ENCODE measurements around the gene EFCAB7. TPM values are rescaled to one million over a fixed set of nuclear protein-coding genes. Genes with fewer than 3 reads are reported as not detected.

The EFCAB7 gene
- total and polyA plus RNA-seq, 2 of the 8 experiments (the other 6 are each of a cell fraction or from before 2014, with no cell fraction given) = 1.1 to 3.1 TPM

DNA sequence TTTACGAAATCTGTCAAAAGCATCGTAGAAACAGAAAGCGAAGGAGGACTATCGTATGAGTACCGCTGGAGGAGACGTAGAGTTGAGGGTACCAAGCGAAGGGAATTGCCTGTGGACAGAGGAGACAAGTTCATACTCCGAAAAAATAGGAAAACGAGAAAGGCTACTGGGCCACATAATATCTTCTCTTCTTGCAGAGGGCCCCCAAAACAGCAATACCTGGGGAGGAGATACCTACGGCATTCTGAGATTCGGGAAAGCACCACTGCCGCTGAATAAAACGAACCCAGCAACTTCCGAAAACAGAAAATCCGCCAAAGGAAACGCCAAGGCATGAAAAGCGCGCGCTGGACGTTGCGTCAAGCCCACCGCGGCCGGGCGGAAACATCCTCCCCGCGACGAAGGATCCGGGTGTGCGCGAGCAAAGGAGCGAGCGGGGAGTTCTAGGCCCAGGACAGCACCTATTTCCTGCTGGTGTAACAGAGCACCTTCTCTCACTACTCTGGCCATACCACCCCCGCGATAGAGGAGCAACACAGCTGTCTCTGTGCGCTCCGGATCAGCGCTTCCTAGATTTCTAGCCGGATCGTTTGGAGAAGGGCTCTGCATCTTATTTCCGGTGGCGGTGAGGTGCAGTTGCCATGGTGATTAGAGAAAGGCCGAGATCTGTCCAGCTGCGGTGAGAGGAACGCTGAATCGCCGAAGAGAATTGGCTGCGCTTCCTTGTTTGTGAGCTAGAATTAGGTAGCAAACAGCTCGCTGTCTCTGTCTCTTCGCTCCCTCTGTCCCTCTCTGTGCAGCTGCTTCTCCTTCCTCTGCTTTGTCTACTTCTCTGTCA is at the start of gene EFCAB7, which contains the start of gene ITGB3BP (continued):
- peak; percentile 91 for TF ChIP-seq KDM4A (IDR thresholded peaks at IDR 0.05; ENCODE audit: low read depth, low read length, severe bottlenecking)
- TF ChIP-seq, protein P1, sequence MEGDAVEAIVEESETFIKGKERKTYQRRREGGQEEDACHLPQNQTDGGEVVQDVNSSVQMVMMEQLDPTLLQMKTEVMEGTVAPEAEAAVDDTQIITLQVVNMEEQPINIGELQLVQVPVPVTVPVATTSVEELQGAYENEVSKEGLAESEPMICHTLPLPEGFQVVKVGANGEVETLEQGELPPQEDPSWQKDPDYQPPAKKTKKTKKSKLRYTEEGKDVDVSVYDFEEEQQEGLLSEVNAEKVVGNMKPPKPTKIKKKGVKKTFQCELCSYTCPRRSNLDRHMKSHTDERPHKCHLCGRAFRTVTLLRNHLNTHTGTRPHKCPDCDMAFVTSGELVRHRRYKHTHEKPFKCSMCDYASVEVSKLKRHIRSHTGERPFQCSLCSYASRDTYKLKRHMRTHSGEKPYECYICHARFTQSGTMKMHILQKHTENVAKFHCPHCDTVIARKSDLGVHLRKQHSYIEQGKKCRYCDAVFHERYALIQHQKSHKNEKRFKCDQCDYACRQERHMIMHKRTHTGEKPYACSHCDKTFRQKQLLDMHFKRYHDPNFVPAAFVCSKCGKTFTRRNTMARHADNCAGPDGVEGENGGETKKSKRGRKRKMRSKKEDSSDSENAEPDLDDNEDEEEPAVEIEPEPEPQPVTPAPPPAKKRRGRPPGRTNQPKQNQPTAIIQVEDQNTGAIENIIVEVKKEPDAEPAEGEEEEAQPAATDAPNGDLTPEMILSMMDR (IDR thresholded peaks at IDR 0.05; ENCODE audit: control extremely low read depth in 1 of 3, insufficient read depth in 1 of 3, low read depth in 1 of 3, low read length in 3 of 3) = no peak
- no peak; the same call in 1 of the 2 replicates for TF ChIP-seq CHD2 (IDR thresholded peaks at IDR 0.05; ENCODE audit: low read length)
- no peak for TF ChIP-seq YY1 (IDR thresholded peaks at IDR 0.05; ENCODE audit: low read depth, low read length)
- TF ChIP-seq BCL11A (IDR thresholded peaks at IDR 0.05; ENCODE audit: low read depth in 2 of 2, low read length in 2 of 2) = no peak
- 0 out of 2 replicates have a peak, but pooled peaks have one; percentile 39 for TF ChIP-seq GTF2F1 (IDR thresholded peaks at IDR 0.05; ENCODE audit: borderline replicate concordance, low read depth, low read length)
- TF ChIP-seq, protein P2, sequence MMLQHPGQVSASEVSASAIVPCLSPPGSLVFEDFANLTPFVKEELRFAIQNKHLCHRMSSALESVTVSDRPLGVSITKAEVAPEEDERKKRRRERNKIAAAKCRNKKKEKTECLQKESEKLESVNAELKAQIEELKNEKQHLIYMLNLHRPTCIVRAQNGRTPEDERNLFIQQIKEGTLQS (IDR thresholded peaks at IDR 0.05; ENCODE audit: insufficient read depth, low read depth, low read length) = no peak
- no peak for TF ChIP-seq ZNF274 (IDR thresholded peaks at IDR 0.05; ENCODE audit: borderline replicate concordance, extremely low read depth, low read length)
- TF ChIP-seq POLR2A (IDR thresholded peaks at IDR 0.05; ENCODE audit: control extremely low read depth in 1 of 2, low read depth in 2 of 2, low read length in 2 of 2) = peak; percentile 60 to 69
- peak; percentile 76; the same call in 1 of the 2 replicates for TF ChIP-seq SP4 (IDR thresholded peaks at IDR 0.05; ENCODE audit: low read length)
- no peak for TF ChIP-seq MAFK (IDR thresholded peaks at IDR 0.05; ENCODE audit: low read depth, low read length)
- peak in 1 of 2 experiments; percentile 69; a peak in 1 of 3 replicates for TF ChIP-seq EP300 (IDR thresholded peaks at IDR 0.05; ENCODE audit: borderline replicate concordance in 1 of 2, low read depth in 2 of 2, low read length in 2 of 2)
- peak; percentile 76 for TF ChIP-seq SAP30 (IDR thresholded peaks at IDR 0.05; ENCODE audit: insufficient read depth, insufficient replicate concordance, low read length)
- no peak for TF ChIP-seq JUN (IDR thresholded peaks at IDR 0.05; ENCODE audit: low read depth, low read length)
- 0 out of 2 replicates have a peak, but pooled peaks have one; percentile 41 for TF ChIP-seq SP1 (IDR thresholded peaks at IDR 0.05; ENCODE audit: low read depth, low read length)
- no peak for TF ChIP-seq RNF2 (IDR thresholded peaks at IDR 0.05; ENCODE audit: borderline replicate concordance, low read depth, low read length, missing control alignments, poor library complexity, severe bottlenecking)
- no peak for TF ChIP-seq RFX5 (IDR thresholded peaks at IDR 0.05; ENCODE audit: borderline replicate concordance, low read depth, low read length)
- no peak for TF ChIP-seq RXRA (IDR thresholded peaks at IDR 0.05; ENCODE audit: insufficient read depth, low read depth, low read length)
- TF ChIP-seq CBX8 (IDR thresholded peaks at IDR 0.05; ENCODE audit: borderline replicate concordance, low read depth, low read length) = no peak
- TF ChIP-seq BRCA1 (IDR thresholded peaks at IDR 0.05; ENCODE audit: low read depth, low read length) = no peak

All from H1 (cell line).